Measurements from ENCODE around the gene ZNF785. TPM values are rescaled to one million over a fixed set of nuclear protein-coding genes. Genes with fewer than 3 reads are reported as not detected.

Gene ZNF785
- total RNA-seq, 4 donors from 2014 or later = 12.0 to 17.1 (median 14.9) TPM

DNA sequence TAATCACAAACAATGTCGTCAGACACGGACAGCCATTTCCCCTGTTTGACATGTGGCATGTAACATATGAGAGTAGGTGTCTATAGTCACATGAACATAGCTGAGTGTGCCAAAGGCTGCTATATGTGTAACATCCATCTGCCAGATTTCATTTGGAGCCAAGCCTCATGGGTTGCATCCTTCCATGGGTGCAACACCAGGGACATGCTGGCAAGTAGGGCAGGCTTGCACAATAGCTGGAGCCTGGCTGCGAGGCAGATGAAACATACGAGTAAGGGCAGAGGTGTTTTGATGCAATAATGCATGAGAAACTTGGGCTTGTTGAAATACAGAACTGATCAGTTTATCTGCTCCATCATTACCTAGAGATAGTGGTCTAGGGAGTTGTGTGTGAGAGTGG is 33.7 kb upstream of the ZNF785 start:
- no peak overlapping the region for H3K4me3 ChIP-seq
- no peaks in the 10 kb centered on the region for H3K4me1 ChIP-seq
- no peak for DNase-seq (ENCODE audit: low spot score in 2 of 2)
- no peaks in the 10 kb centered on the region for H3K27me3 ChIP-seq
- H3K27ac ChIP-seq = no peak overlapping the region
- WGBS, 2 donors = 67 to 77% methylated on average over 4 of the region's 4 CpGs
- no peak for TF ChIP-seq EP300 (IDR thresholded peaks at IDR 0.05)
- no peak for TF ChIP-seq POLR2A (IDR thresholded peaks at IDR 0.05)
- TF ChIP-seq, protein P1, sequence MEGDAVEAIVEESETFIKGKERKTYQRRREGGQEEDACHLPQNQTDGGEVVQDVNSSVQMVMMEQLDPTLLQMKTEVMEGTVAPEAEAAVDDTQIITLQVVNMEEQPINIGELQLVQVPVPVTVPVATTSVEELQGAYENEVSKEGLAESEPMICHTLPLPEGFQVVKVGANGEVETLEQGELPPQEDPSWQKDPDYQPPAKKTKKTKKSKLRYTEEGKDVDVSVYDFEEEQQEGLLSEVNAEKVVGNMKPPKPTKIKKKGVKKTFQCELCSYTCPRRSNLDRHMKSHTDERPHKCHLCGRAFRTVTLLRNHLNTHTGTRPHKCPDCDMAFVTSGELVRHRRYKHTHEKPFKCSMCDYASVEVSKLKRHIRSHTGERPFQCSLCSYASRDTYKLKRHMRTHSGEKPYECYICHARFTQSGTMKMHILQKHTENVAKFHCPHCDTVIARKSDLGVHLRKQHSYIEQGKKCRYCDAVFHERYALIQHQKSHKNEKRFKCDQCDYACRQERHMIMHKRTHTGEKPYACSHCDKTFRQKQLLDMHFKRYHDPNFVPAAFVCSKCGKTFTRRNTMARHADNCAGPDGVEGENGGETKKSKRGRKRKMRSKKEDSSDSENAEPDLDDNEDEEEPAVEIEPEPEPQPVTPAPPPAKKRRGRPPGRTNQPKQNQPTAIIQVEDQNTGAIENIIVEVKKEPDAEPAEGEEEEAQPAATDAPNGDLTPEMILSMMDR (IDR thresholded peaks at IDR 0.05) = no peak
- H3K9me3 ChIP-seq = no peaks in the 10 kb centered on the region
- no peaks in the 10 kb centered on the region for H3K36me3 ChIP-seq

GRCh38 chr16:30615358-30616091 is 30.0 kb upstream of the ZNF785 start:
- Histone ChIP-seq H3K4me1 (peaks cover 0 to 6% (median 0%) of the 10 kb centered on the region in 4 donors), H3K36me3 (no peaks in the 10 kb centered on the region), H3K4me3 (no peak overlapping the region), H3K27ac (no peak overlapping the region), H3K27me3 (no peaks in the 10 kb centered on the region), H3K9me3 (no peaks in the 10 kb centered on the region)
- 34 to 51% methylated on average over 12 of the region's 12 CpGs for WGBS, 2 donors
- TF ChIP-seq, protein P1 (IDR thresholded peaks at IDR 0.05) = peak in 3 of 5 experiments; percentile 10 to 37 (median 34)
- no peak for TF ChIP-seq EP300 (IDR thresholded peaks at IDR 0.05)
- no peak for TF ChIP-seq POLR2A (IDR thresholded peaks at IDR 0.05)
- DNase-seq (ENCODE audit: low spot score in 2 of 2) = peak in 1 of 2 donors; percentile 28

DNA sequence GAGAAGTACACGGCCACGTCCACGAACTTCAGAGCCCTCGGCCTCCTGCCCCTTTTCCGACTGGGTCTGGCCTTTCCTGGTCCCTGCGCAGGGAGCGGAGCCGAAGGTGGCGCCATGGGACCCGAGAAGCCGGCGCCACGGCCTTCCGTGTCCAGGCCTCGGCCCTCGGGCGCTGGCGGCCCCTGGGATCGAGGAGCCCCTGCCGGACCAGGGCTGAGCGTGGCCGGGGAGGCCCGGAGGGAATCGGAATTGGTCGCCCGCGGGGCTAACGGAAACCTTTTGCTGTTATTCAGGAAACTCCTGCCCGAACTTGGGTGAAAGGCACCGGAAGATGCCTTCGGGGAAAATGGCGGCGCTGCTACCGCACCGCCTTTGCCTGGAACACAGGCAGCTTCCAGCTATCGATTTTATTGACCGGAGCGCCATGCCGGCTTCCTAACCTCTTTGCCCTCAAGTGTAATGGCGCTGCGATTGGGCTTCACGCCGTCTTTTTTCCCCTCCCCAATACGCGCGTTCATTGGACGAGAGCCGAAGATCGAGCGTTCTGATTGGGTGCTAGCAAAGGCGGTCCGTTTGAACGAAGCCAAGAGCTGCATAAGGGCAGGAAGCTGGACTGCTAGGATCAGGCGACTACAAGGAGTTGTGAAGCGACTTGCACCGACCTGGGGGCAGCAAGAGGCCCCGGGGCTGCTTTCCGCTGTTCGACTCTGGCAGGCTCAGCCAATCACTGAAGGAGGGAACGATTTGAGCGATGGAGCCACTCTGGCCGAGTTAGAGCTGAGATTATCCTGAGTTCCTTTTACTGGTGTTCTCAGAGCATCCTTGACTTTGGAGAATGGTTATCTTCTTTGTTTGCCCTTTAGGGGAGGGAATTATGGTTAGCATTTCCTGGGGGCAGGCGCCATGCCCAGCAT is 24.7 kb upstream of the ZNF785 start, which contains the start of gene ZNF689:
Gene ZNF689 (minus strand): TSS at position 464 of the 914 bp plus-strand sequence. CDS start 348 bp downstream, at position 116.
- Histone ChIP-seq H3K4me1 (peaks cover 0 to 21% (median 4%) of the 10 kb centered on the region in 4 donors), H3K9me3 (no peaks in the 10 kb centered on the region), H3K27ac (peak within 1 kb of the TSS; percentile 65 to 93 (median 90)), H3K36me3 (peaks cover 0 to 33% (median 0%) of the 10 kb centered on the region in 3 donors), H3K4me3 (peak within 1 kb of the TSS; percentile 78 to 85 (median 85)), H3K27me3 (no peaks in the 10 kb centered on the region)
- WGBS, 2 donors = 0 to 2% methylated on average over 40 to 49 of the region's 63 CpGs
- TF ChIP-seq EP300 (IDR thresholded peaks at IDR 0.05) = peak in 1 of 2 donors; percentile 82
- peak in 1 of 2 donors; percentile 34 for TF ChIP-seq POLR2A (IDR thresholded peaks at IDR 0.05)
- TF ChIP-seq, protein P1 (IDR thresholded peaks at IDR 0.05) = peak in 1 of 5 experiments; percentile 46
- peak; percentile 92 to 99 for DNase-seq (ENCODE audit: low spot score in 2 of 2)

- TF ChIP-seq POLR2A (IDR thresholded peaks at IDR 0.05) (no peak), EP300 (IDR thresholded peaks at IDR 0.05) (no peak)
- TF ChIP-seq, protein P1 (IDR thresholded peaks at IDR 0.05) = no peak
- DNase-seq (ENCODE audit: low spot score in 2 of 2) = peak in 1 of 2 donors; percentile 14
- Histone ChIP-seq H3K4me1 (peaks cover 0 to 21% (median 4%) of the 10 kb centered on the region in 4 donors), H3K27ac (peak overlapping the region; percentile 65 to 93 (median 90)), H3K4me3 (peak overlapping the region; percentile 78 to 85 (median 85)), H3K9me3 (no peaks in the 10 kb centered on the region), H3K36me3 (peaks cover 0 to 42% (median 8%) of the 10 kb centered on the region in 3 donors), H3K27me3 (no peaks in the 10 kb centered on the region)
- WGBS, 2 donors = 9 to 11% methylated on average over 25 to 30 of the region's 40 CpGs
Observed at GRCh38 chr16:30609002-30609925, 23.8 kb upstream of the ZNF785 start.
